Fibroblast of lung (primary cell): ENCODE results near the gene MRAS. TPM values are rescaled to one million over a fixed set of nuclear protein-coding genes. Genes with fewer than 3 reads are reported as not detected.

Experiments used
- DNase-seq, 2 donors: peaks; one replicate each; pipeline versions ENCODE4 v3.0.0 to v3.0.0-alpha.2; 2010; ENCODE audit warnings: low read depth in 2 of 2
- H2AFZ ChIP-seq: 2 replicates; pipeline ENCODE4 v1.5.1; 2012; ENCODE audit warnings: low read length, control low read depth, inconsistent platforms
- H3K27ac ChIP-seq: 2 replicates; pipeline ENCODE4 v1.5.1; 2011; ENCODE audit warnings: low read length, control low read depth; ENCODE audit not compliant: insufficient read depth
- H3K27me3 ChIP-seq: 2 replicates; pipeline ENCODE4 v1.5.1; 2011; ENCODE audit warnings: mild to moderate bottlenecking, low read length; ENCODE audit not compliant: control insufficient read depth, insufficient read depth
- H3K36me3 ChIP-seq: 2 replicates; pipeline ENCODE4 v1.5.1; 2011; ENCODE audit warnings: low read length; ENCODE audit not compliant: control insufficient read depth, insufficient read depth
- H3K4me1 ChIP-seq: 2 replicates; pipeline ENCODE4 v1.5.1; 2011; ENCODE audit warnings: low read length; ENCODE audit not compliant: control insufficient read depth, insufficient read depth; ENCODE audit errors: extremely low read depth
- H3K4me2 ChIP-seq: 2 replicates; pipeline ENCODE4 v1.5.1; 2011; ENCODE audit warnings: low read length, control low read depth; ENCODE audit not compliant: insufficient read depth; ENCODE audit errors: extremely low read depth
- H3K4me3 ChIP-seq, 4 experiments: fragments of 200-600 bp in 1 of 4; sonication (generic) in 1 of 4; replicated peaks in 1 of 4; 2 replicates each; pipeline ENCODE4 v1.5.1; 2011 to 2016; ENCODE audit warnings: low read length in 4 of 4, low read depth in 3 of 4, mild to moderate bottlenecking in 3 of 4, control low read depth in 2 of 4, inconsistent platforms in 1 of 4, mixed read lengths in 1 of 4; ENCODE audit not compliant: insufficient read depth in 1 of 4; ENCODE audit errors: control extremely low read depth in 1 of 4
- H3K79me2 ChIP-seq: 2 replicates; pipeline ENCODE4 v1.5.1; 2012; ENCODE audit warnings: mild to moderate bottlenecking, low read length, inconsistent platforms; ENCODE audit not compliant: control insufficient read depth, insufficient read depth
- H3K9ac ChIP-seq: 2 replicates; pipeline ENCODE4 v1.5.1; 2011; ENCODE audit warnings: mild to moderate bottlenecking, low read length, control low read depth; ENCODE audit not compliant: insufficient read depth
- H3K9me3 ChIP-seq: 2 replicates; pipeline ENCODE4 v1.5.1; 2012; ENCODE audit warnings: low read depth, low read length; ENCODE audit not compliant: control insufficient read depth, insufficient read depth
- H4K20me1 ChIP-seq: 2 replicates; pipeline ENCODE4 v1.5.1; 2011; ENCODE audit warnings: low read length; ENCODE audit not compliant: control insufficient read depth, insufficient read depth; ENCODE audit errors: extremely low read depth
- EZH2 ChIP-seq: IDR thresholded peaks from 2 replicates; pipeline ENCODE4 v1.5.1; 2012; ENCODE audit warnings: low read length, control low read depth, mild to moderate bottlenecking; ENCODE audit errors: missing control alignments
- polyA plus RNA-seq, 2 donors: library from polyadenylated mRNA; depleted of rRNA in 1 of 2; stranded (reverse) in 1 of 2; unstranded in 1 of 2; fragments of >200 nt; gene quantifications; 2 replicates each; pipeline ENCODE4 v1.2.1, GENCODE V29; 2011 to 2012; ENCODE audit warnings: missing spikeins in 1 of 2
- total RNA-seq: library from RNA; depleted of rRNA; stranded (reverse); fragments of >200 nt; gene quantifications from 2 replicates; pipeline ENCODE4 v1.2.1, GENCODE V29; 2014
- TF ChIP-seq, protein P1 (sequence below), 2 donors: IDR thresholded peaks in 1 of 2; conservative IDR thresholded peaks in 1 of 2; 1 replicate in 1 of 2; 2 replicates in 1 of 2; pipeline ENCODE4 v1.5.1; 2011 to 2012; ENCODE audit warnings: low read length in 2 of 2, control low read depth in 1 of 2, inconsistent platforms in 1 of 2, low read depth in 1 of 2, mild to moderate bottlenecking in 1 of 2

Gene MRAS
- total and polyA plus RNA-seq, 2 donors (not counting 1 experiment from before 2014, with no cell fraction given), result 35.3 to 73.0 TPM

- Histone ChIP-seq H3K79me2 (no peaks in the 10 kb centered on the region), H3K36me3 (no peaks in the 10 kb centered on the region), H3K27me3 (no peaks in the 10 kb centered on the region), H3K27ac (no peak overlapping the region), H3K4me1 (no peaks in the 10 kb centered on the region), H3K9ac (no peak overlapping the region), H4K20me1 (no peaks in the 10 kb centered on the region), H2AFZ (no peak overlapping the region), H3K4me2 (no peak overlapping the region), H3K4me3 (no peak overlapping the region), H3K9me3 (no peaks in the 10 kb centered on the region)
- no peak for DNase-seq
- TF ChIP-seq, protein P1, sequence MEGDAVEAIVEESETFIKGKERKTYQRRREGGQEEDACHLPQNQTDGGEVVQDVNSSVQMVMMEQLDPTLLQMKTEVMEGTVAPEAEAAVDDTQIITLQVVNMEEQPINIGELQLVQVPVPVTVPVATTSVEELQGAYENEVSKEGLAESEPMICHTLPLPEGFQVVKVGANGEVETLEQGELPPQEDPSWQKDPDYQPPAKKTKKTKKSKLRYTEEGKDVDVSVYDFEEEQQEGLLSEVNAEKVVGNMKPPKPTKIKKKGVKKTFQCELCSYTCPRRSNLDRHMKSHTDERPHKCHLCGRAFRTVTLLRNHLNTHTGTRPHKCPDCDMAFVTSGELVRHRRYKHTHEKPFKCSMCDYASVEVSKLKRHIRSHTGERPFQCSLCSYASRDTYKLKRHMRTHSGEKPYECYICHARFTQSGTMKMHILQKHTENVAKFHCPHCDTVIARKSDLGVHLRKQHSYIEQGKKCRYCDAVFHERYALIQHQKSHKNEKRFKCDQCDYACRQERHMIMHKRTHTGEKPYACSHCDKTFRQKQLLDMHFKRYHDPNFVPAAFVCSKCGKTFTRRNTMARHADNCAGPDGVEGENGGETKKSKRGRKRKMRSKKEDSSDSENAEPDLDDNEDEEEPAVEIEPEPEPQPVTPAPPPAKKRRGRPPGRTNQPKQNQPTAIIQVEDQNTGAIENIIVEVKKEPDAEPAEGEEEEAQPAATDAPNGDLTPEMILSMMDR (conservative IDR thresholded peaks at IDR 0.05 in 1 of 2, IDR thresholded peaks at IDR 0.05 in 1 of 2; ENCODE audit: low read depth in 1 of 2, low read length in 2 of 2), result no peak
- no peak for TF ChIP-seq EZH2
Measured at GRCh38 chr3:138378331-138378730, 30.0 kb downstream of the MRAS start.

- no peaks in the 10 kb centered on the region for H4K20me1 ChIP-seq
- no peak overlapping the region for H3K9ac ChIP-seq
- no peak for DNase-seq
- no peak for TF ChIP-seq EZH2
- TF ChIP-seq, protein P1 (conservative IDR thresholded peaks at IDR 0.05 in 1 of 2, IDR thresholded peaks at IDR 0.05 in 1 of 2; ENCODE audit: low read depth in 1 of 2, low read length in 2 of 2), result no peak
- no peaks in the 10 kb centered on the region for H3K27me3 ChIP-seq
- H3K4me1 ChIP-seq, result no peaks in the 10 kb centered on the region
- no peaks in the 10 kb centered on the region for H3K79me2 ChIP-seq
- H3K36me3 ChIP-seq, result no peaks in the 10 kb centered on the region
- H3K9me3 ChIP-seq, result no peaks in the 10 kb centered on the region
- no peak overlapping the region for H3K4me2 ChIP-seq
- H2AFZ ChIP-seq, result no peak overlapping the region
- H3K4me3 ChIP-seq, result no peak overlapping the region
- H3K27ac ChIP-seq, result no peak overlapping the region
Measured at GRCh38 chr3:138378990-138379389, 30.6 kb downstream of the MRAS start.

- Histone ChIP-seq H3K9ac (no peak overlapping the region), H3K4me1 (no peaks in the 10 kb centered on the region), H3K27me3 (no peaks in the 10 kb centered on the region), H3K4me3 (no peak overlapping the region), H4K20me1 (no peaks in the 10 kb centered on the region), H3K9me3 (no peaks in the 10 kb centered on the region), H3K27ac (no peak overlapping the region), H3K79me2 (no peaks in the 10 kb centered on the region), H3K4me2 (no peak overlapping the region), H2AFZ (no peak overlapping the region), H3K36me3 (no peaks in the 10 kb centered on the region)
- no peak for TF ChIP-seq EZH2
- TF ChIP-seq, protein P1 (conservative IDR thresholded peaks at IDR 0.05 in 1 of 2, IDR thresholded peaks at IDR 0.05 in 1 of 2; ENCODE audit: low read depth in 1 of 2, low read length in 2 of 2), result no peak
- peak; percentile 9 to 67 for DNase-seq
Measured at GRCh38 chr3:138381413-138381901, 33.1 kb downstream of the MRAS start.
